Stimulated activated CD8-positive, alpha-beta memory T cell treated with anti-CD3 and anti-CD28 coated beads, Interleukin-4, amount 100 ng/mL, for 24 hours (primary cell): ENCODE measurements around the gene ZNF451.
"Not testable (repeated sequence)": the region's sequence is repeated elsewhere in the genome, so short reads cannot be mapped to it uniquely, and the experiment has no call there.

ENCODE experiments used
- DNase-seq: peaks from one replicate; pipeline ENCODE4 v3.0.0-alpha.2; 2020; ENCODE audit warnings: low read depth

ZNF451 gene

GRCh38 chr6:57089687-57090457, at the start of gene ZNF451:
TSS of gene ZNF451 (plus strand) at chr6:57090188. CDS start at chr6:57090254, 66 bp downstream.
- peak; percentile 97 for DNase-seq

- not testable (repeated sequence) for DNase-seq
Measured at GRCh38 chr6:57044061-57044460, 45.9 kb upstream of the ZNF451 start.

GRCh38 chr6:57044568-57044967, 45.4 kb upstream of the ZNF451 start:
- DNase-seq, result no peak

- peak; percentile 77 for DNase-seq
Measured at GRCh38 chr6:57046332-57047256, 43.4 kb upstream of the ZNF451 start, which contains the start of gene KIAA1586. TSS of gene KIAA1586 (plus strand) at chr6:57046693. CDS start at chr6:57046756, 63 bp downstream.

GRCh38 chr6:57047257-57047585, 42.8 kb upstream of the ZNF451 start:
- not testable (repeated sequence) for DNase-seq

GRCh38 chr6:57047859-57048258, 42.1 kb upstream of the ZNF451 start:
- DNase-seq, result not testable (repeated sequence)

- DNase-seq, result no peak
Measured at GRCh38 chr6:57048577-57048976, 41.4 kb upstream of the ZNF451 start.

- no peak for DNase-seq
Measured at GRCh38 chr6:57063847-57064246, 26.1 kb upstream of the ZNF451 start.

GRCh38 chr6:57064809-57065208, 25.2 kb upstream of the ZNF451 start:
- no peak for DNase-seq

- DNase-seq, result no peak
Measured at GRCh38 chr6:57068061-57068460, 21.9 kb upstream of the ZNF451 start.

GRCh38 chr6:57069228-57069627, 20.8 kb upstream of the ZNF451 start:
- no peak for DNase-seq

GRCh38 chr6:57069920-57070331, 20.1 kb upstream of the ZNF451 start:
- no peak for DNase-seq

GRCh38 chr6:57072108-57072507, 17.9 kb upstream of the ZNF451 start:
- no peak for DNase-seq

- DNase-seq, result no peak
Measured at GRCh38 chr6:57074383-57074782, 15.6 kb upstream of the ZNF451 start.

GRCh38 chr6:57075092-57075491, 14.9 kb upstream of the ZNF451 start:
- no peak for DNase-seq

GRCh38 chr6:57078531-57079207, 11.3 kb upstream of the ZNF451 start:
- no peak for DNase-seq

GRCh38 chr6:57085471-57085870, 4.5 kb upstream of the ZNF451 start:
- no peak for DNase-seq

- DNase-seq, result no peak
Measured at GRCh38 chr6:57086843-57087242, 3.1 kb upstream of the ZNF451 start.

- no peak for DNase-seq
Measured at GRCh38 chr6:57087916-57088315, 2.1 kb upstream of the ZNF451 start.

- DNase-seq, result no peak
Measured at GRCh38 chr6:57089265-57089664, 723 bp upstream of the ZNF451 start.

- not testable (repeated sequence) for DNase-seq
Measured at GRCh38 chr6:57090458-57091067, 575 bp downstream of the ZNF451 start.

- not testable (repeated sequence) for DNase-seq
Measured at GRCh38 chr6:57091375-57091774, 1.4 kb downstream of the ZNF451 start.
